NOMO-1 (cell line): ENCODE data around the gene FUT6.

Source experiments
- DNase-seq, 2 experiments: peaks; one replicate each; lab custom pipeline; 2025; ENCODE audit not compliant: unreplicated experiment in 2 of 2; lab: John Stamatoyannopoulos, UW

Gene FUT6

DNA sequence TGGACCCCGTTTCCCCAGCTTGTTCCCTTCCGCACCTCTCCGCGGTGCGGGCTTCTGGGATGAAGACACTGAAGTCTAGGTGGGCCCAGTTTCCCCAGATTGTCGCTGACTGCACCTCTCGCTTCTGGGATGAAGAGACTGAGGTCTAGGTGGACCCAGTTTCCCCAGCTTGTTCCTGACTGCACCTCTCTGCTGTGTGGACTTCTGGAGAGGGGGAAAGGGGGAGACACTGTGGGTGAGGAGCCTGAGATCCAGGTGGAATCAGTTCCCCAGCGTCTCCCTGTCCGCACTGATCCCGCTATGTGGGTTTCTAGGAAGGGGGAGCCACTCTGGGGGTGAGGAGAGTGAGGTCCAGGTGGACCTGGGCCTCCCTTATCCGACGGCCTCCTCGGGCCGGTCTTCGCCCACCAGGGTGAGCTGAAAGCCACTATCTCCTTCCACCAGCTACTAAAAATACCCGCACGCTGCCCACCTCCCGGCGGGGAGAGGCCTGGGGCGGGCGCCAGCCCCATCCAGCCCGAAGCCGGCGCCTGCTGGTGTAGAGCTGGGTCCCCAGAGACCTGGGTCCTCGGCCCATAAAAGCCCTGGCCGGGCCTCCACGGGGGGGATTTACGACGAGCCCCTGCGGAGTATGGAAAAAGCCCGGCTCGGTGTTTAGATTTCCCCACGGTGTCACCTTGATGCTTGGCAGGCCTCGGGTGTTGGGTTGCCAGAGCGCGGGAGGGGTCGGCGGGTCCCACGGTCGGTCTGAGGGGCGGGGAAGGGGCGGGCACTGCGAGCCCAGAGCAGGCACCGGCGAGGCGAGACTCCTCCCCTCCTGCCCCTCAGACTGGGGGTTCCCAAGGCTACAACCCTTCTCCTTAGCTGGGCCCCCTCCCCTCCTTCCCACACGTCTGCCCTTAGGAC is 10.6 kb downstream of the FUT6 start:
- no peak for DNase-seq

DNA sequence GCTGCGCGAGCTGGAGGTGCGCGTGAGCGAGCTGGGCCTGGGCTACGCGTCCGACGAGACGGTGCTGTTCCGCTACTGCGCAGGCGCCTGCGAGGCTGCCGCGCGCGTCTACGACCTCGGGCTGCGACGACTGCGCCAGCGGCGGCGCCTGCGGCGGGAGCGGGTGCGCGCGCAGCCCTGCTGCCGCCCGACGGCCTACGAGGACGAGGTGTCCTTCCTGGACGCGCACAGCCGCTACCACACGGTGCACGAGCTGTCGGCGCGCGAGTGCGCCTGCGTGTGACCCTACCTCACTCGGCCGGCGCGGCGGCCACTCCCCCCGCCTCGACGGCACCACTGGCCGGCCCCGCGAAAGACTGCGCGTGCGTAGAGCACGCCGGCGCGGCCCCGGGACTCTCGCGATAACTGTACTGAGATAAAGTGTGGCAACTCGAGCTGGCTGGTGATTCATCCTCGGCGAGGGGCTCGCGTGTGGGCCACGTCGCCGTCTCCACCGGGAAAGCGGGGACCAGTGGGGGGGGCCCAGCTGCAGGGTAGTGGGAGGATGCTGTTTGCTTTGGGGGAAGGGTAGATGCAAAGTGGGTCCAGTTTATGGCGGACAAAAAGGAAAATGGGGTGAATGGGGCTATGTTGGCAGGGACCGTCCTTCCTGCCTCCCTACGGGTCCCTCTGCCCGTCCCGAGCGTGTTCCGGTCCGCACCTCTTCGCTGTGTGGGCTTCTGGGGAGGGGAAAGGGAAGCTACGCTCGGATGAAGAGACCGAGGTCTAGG is 11.4 kb downstream of the FUT6 start:
- DNase-seq = peak; percentile 96 to 97

DNA sequence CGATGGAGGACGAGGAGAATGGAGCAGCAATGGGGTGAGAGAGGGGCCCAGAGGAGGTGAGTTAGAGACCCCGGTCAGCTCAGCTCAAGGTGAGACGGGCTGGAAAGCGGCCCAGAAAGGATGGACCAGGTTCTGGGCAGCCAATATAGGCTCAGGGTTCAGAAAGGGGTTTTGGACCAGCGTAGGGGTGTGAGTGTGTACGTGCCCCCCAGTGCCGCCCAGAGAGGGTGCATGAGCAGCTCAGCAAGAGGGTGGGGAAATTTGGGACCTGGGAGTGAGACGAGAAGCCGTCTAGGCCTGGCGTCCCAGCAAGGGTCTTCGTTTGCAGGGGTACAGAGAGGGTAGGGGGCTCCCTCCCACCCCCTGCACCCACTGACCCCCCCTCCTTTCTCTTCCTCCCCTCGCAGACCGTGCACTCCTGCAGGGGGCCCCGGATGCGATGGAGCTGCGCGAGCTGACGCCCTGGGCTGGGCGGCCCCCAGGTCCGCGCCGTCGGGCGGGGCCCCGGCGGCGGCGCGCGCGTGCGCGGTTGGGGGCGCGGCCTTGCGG is 12.1 kb downstream of the FUT6 start:
- no peak for DNase-seq

DNA sequence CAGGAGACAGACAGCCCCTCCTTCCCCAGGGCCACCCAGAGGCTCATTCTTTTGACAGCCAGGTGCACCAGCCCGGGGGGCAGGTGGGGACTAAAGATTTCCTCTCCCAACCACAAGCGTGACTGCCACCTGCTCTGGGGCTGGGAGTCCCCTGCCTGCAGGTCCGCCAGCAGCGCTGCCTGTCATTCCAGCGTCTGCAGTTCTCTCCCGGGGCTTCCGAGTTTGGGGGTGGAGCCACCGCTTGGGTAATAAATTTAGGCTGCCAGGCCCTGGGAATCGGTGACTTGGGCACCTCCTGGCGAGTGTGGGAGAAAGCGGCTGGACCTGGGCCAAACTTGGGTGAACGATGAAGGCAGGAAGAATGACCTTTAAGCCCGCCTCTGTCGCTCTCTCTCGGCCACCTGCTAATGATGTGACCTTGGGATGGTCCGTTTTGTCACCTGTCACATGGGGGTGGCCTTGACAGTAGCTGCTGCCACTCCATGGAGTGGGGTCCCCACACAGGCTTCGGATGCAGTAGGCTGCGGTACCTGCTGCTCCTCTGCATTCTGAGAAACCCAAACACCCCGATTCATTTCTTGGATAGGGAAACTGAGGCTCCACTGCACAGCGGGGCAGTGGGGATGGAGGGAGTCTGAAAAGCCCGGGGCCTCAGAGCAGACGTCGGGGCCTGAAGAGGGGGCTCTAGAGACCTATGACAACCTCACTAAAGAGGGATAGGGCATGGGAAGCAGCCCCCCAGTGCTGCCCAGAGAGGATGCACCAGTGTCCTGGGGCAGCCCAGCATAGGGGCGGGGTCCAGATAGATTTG is 12.8 kb downstream of the FUT6 start:
- peak; percentile 13 to 43 for DNase-seq

GRCh38 chr19:5825178-5825577 is 14.3 kb downstream of the FUT6 start:
- DNase-seq = no peak

- no peak for DNase-seq
These were observed 14.8 kb downstream of the FUT6 start for GRCh38 chr19:5824751-5825150.

- DNase-seq = no peak
These were observed 15.8 kb downstream of the FUT6 start for GRCh38 chr19:5823579-5824281.

GRCh38 chr19:5822181-5822844 is 17.2 kb downstream of the FUT6 start:
- no peak for DNase-seq

GRCh38 chr19:5821521-5822180 is 17.9 kb downstream of the FUT6 start:
- DNase-seq = no peak

DNA sequence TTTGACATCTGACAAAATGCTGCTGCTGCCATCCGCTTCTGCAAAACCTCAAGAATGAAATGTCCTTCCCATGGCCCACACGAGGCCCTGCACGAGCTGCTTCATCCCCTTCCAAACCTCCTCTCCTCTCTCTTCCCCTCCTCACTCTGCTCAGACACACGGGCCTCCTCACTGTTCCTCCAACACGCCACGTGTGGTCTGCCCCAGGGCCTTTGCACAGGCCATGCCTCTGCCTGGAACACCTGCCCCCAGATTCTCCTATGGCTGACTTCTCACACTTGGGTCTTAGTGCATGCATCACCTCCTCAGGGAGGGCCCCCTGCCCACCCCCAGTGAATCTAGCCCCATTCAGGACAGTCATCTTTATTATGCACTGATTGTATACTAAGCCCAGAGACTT is 18.7 kb downstream of the FUT6 start:
- DNase-seq = no peak

DNA sequence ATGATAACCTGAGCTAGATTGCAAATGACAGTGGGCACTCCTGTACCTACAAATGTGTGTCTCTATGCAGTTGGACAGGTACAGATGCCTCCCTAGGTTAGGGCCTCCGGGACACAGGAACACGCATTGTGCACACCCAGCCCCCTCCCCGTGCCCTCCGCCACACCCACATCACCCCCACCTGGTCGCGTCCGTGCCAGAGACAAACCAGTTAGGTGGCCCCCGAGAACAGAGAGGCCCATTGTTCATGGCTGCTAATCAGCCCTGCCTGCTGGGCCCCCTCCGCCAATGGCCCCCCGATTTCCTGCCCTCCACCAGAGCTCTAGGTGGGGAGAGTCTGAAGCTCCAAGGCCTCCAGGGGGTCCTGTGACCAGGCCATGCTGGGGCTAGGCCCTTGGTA is 20.9 kb downstream of the FUT6 start:
- no peak for DNase-seq

DNA sequence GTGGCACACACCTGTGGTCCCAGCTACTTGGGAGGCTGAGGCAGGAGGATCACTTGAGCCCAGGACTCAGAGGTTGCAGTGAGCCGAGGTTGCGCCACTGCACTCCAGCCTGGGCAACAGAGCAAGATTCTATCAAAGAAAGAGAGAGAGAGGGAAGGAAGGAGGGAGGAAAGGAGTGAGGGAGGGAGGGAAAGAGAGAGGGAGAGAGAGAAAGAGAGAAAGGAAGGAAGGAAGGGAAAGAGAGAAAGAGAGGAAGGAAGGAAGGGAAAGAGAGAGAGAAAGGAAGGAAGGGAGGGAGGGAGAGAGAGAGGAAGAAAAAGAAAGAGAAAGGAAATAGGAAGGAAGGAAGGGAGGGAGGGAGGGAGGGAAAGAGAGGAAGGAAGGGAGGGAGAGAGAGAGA is 22.3 kb downstream of the FUT6 start:
- no peak for DNase-seq

DNA sequence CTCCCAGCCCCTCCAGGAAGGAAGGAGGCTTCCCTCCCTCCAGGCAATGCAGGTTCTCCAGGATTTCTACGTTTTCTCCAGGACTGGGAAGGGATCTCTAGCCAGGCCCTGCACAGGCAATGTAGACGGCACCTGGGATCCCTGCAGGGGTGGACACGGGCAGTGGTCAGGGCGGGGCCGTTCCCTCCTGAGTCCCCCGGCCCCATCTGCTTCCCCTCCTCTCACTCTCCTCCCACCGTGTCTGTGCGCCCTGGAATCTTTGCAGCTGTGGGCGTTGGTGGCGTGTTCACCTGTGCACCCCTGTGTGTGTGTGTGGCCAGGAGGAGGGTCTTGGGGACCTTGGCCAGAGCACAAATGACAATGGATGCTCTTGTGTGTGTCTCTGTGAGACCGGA is 24.7 kb downstream of the FUT6 start:
- no peak for DNase-seq

DNA sequence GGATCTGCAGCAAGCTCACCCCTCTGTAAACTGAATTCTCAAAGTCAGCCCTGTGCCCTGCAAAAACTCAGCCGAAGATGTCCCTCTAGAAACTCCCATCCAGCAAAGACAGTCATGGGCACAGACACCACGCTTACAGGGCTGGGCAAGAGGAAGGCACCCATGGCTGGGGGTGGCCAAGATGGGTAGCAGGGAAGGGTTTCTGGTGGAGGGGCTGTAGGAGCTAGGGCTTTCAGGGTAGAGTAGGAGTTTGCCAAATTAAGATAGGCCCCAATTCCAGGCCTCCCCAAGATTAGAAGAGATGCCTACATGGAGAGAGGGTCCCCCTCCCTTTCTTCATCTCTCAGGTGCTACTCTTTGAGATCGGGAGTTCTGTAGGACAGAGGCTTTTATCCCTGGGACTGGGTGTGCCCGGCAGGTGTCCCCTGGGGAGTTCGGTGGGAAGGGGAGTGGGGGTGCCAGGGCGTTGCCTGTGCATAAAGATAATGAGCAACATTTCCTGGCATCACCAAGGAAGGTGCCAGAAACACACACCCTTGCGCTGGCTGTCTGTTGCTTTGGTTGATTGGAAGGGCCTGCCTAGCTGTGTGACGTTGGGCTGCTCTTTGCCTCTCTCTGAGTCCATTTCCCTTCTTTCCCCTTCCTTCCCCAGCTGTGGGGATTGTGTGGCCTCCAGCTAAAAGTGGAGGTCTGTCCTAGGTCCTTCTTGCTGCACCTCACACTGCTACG is 25.2 kb downstream of the FUT6 start:
- no peak for DNase-seq

DNA sequence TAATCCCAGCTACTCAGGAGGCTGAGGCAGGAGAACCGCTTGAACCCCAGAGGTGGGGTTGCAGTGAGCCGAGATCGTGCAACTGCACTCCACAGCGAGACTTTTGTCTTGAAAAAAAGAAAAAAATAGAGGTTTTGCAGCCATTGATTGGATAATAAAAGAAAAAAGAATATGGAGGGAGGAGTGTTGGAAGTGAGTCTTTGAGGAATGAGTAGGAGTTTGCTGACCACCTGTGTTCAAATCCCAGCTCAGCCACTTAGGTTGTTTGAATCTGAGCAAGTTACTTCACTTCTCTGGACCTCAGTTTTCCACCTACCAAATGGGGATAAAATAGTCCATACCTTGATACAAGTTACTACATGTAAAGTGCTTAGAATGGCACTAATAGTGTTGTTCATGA is 28.4 kb downstream of the FUT6 start:
- no peak for DNase-seq

- DNase-seq = no peak
These were observed 30.0 kb downstream of the FUT6 start for GRCh38 chr19:5809469-5809868.

DNA sequence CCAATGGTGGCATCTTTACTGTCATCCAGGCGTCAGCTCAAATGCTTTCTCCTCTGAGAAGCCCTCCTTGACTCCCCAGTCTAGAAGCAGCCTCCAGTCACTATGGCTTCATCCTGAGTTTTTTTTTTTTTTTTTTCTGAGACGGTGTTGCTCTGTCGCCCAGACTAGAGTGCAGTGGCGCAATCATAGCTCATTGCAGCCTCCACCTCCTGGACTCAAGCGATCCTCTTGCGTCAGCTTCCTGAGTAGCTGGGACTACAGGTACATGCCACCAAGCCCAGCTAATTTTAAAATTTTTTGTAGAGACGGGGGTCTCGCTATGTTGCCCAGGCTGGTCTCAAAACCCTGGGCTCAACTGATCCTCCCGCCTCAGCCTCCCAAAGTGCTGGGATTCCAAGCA is 30.4 kb downstream of the FUT6 start:
- peak; percentile 44 to 58 for DNase-seq

DNA sequence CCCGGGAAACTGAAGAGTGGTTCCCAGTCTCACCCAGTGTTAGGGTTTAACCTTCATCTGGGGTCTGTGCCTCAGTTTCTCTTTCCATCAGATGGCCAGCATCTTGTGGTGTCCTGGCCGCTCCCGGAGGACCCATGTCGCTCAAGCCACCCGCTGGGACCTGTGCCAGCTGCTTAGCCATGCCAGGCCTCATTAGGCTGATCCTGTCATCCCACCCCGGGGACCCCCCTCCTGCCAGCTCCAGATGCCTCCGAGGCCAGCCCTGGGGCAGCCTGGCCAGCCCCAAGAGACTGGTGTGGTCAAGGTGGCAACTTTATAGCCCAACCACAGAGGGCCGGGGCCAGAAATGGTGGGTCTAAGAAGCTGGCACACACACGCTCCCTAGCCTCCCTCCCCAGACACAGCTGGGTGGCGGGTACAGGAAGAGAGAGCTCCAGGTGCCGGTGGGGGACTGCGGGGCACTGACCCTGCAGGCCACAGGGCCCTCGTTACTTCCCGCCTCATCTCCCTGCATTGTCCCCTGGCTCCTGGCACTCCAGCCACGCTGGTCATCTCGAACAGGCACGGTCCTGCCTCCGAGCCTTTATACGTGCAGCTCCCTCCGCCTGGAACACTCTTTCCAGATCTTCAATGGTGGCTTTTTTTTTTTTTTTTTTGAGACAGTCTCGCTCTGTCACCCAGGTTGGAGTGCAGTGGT is 31.2 kb downstream of the FUT6 start:
- no peak for DNase-seq
